NCI-H1105 (cell line): ENCODE measurements around the gene USH1C.

Source experiments
- DNase-seq: peaks from one replicate; lab custom pipeline; 2025; lab: John Stamatoyannopoulos, UW

USH1C gene

GRCh38 chr11:17504330-17505107, 39.7 kb downstream of the USH1C start:
- DNase-seq = peak; percentile 79

- no peak for DNase-seq
Observed at GRCh38 chr11:17502630-17503029, 41.6 kb downstream of the USH1C start.

GRCh38 chr11:17500673-17501072, 43.5 kb downstream of the USH1C start:
- DNase-seq = no peak

- DNase-seq = no peak
Observed at GRCh38 chr11:17498475-17498874, 45.7 kb downstream of the USH1C start.

- DNase-seq = peak; percentile 57
Observed at GRCh38 chr11:17498058-17498457, 46.2 kb downstream of the USH1C start.

GRCh38 chr11:17496406-17496805, 47.8 kb downstream of the USH1C start:
- no peak for DNase-seq

GRCh38 chr11:17494019-17494418, 50.2 kb downstream of the USH1C start:
- DNase-seq = no peak

GRCh38 chr11:17490938-17491337, 53.3 kb downstream of the USH1C start:
- no peak for DNase-seq

GRCh38 chr11:17490232-17490631, 54.0 kb downstream of the USH1C start:
- DNase-seq = no peak

- no peak for DNase-seq
Observed at GRCh38 chr11:17489751-17490150, 54.5 kb downstream of the USH1C start.

GRCh38 chr11:17488563-17488962, 55.7 kb downstream of the USH1C start:
- no peak for DNase-seq

GRCh38 chr11:17486646-17487045, 57.6 kb downstream of the USH1C start:
- DNase-seq = no peak

- DNase-seq = no peak
Observed at GRCh38 chr11:17483505-17483904, 60.7 kb downstream of the USH1C start.

GRCh38 chr11:17481905-17482304, 62.3 kb downstream of the USH1C start:
- DNase-seq = no peak

GRCh38 chr11:17479284-17480214, 64.7 kb downstream of the USH1C start:
- DNase-seq = peak; percentile 59

- DNase-seq = no peak
Observed at GRCh38 chr11:17478070-17478469, 66.1 kb downstream of the USH1C start.

- no peak for DNase-seq
Observed at GRCh38 chr11:17477361-17477760, 66.9 kb downstream of the USH1C start.

GRCh38 chr11:17477084-17477333, 67.2 kb downstream of the USH1C start:
- no peak for DNase-seq

GRCh38 chr11:17476317-17477083, 67.7 kb downstream of the USH1C start, which contains the start of gene ABCC8:
TSS of gene ABCC8 (minus strand) at chr11:17476845. CDS start at chr11:17476776, 69 bp downstream.
- peak; percentile 43 for DNase-seq

- DNase-seq = peak; percentile 22
Observed at GRCh38 chr11:17475666-17476316, 68.4 kb downstream of the USH1C start.

GRCh38 chr11:17473071-17473744, 71.0 kb downstream of the USH1C start:
- DNase-seq = no peak
